ENCODE data around the gene SEMA3E. TPM values are rescaled to one million over a fixed set of nuclear protein-coding genes. Genes with fewer than 3 reads are reported as not detected.
"Not testable (repeated sequence)": the region's sequence is repeated elsewhere in the genome, so short reads cannot be mapped to it uniquely, and the experiment has no call there.

The SEMA3E gene
- total and polyA plus RNA-seq, 2 experiments from 2014 or later, result 7.0 to 14.0 TPM

GRCh38 chr7:83466187-83466923 is 182.6 kb downstream of the SEMA3E start:
- DNase-seq (ENCODE audit: low spot score), result no peak
- 89% methylated on average over 4 of the region's 4 CpGs for WGBS (ENCODE audit: low lambda C conversion rate, missing lambda C conversion rate)

GRCh38 chr7:83465643-83466042 is 183.3 kb downstream of the SEMA3E start:
- H3K27ac ChIP-seq, result no peak overlapping the region
- no peaks in the 10 kb centered on the region for H3K79me2 ChIP-seq
- H3K36me3 ChIP-seq (replicated peaks; ENCODE audit: insufficient read depth, low read depth), result no peaks in the 10 kb centered on the region
- no peak for DNase-seq (ENCODE audit: low spot score)
- H2AFZ ChIP-seq, result no peak overlapping the region
- H3K4me3 ChIP-seq, result no peak overlapping the region
- WGBS (ENCODE audit: low lambda C conversion rate, missing lambda C conversion rate), result 92% methylated on average over 4 of the region's 4 CpGs
- H3K27me3 ChIP-seq, result peaks cover 4% of the 10 kb centered on the region
- H4K20me1 ChIP-seq (ENCODE audit: insufficient read depth, poor library complexity, severe bottlenecking), result no peaks in the 10 kb centered on the region
- H3K9me2 ChIP-seq (replicated peaks; ENCODE audit: insufficient read depth), result no peaks in the 10 kb centered on the region
- H3K4me1 ChIP-seq (ENCODE audit: insufficient read depth), result no peaks in the 10 kb centered on the region
- H3K9me3 ChIP-seq (ENCODE audit: low read depth), result no peaks in the 10 kb centered on the region
- H3K4me2 ChIP-seq, result no peak overlapping the region
- no peak for TF ChIP-seq EZH2phosphoT487 (IDR thresholded peaks at IDR 0.05; ENCODE audit: low read depth, severe bottlenecking, unreplicated experiment)
- no peak for TF ChIP-seq CTCF (IDR thresholded peaks at IDR 0.05; ENCODE audit: poor library complexity)
- TF ChIP-seq EZH2 (IDR thresholded peaks at IDR 0.05; ENCODE audit: borderline replicate concordance), result no peak

More at GRCh38 chr7:83466187-83466923, 182.6 kb downstream of the SEMA3E start:
- no peak overlapping the region for H2AFZ ChIP-seq
- H3K36me3 ChIP-seq (replicated peaks; ENCODE audit: insufficient read depth, low read depth), result no peaks in the 10 kb centered on the region
- no peak overlapping the region for H3K4me3 ChIP-seq
- H3K27ac ChIP-seq, result no peak overlapping the region
- H4K20me1 ChIP-seq (ENCODE audit: insufficient read depth, poor library complexity, severe bottlenecking), result no peaks in the 10 kb centered on the region
- no peaks in the 10 kb centered on the region for H3K27me3 ChIP-seq
- H3K9me3 ChIP-seq (ENCODE audit: low read depth), result no peaks in the 10 kb centered on the region
- H3K4me1 ChIP-seq (ENCODE audit: insufficient read depth), result no peaks in the 10 kb centered on the region
- no peak overlapping the region for H3K4me2 ChIP-seq
- TF ChIP-seq EZH2 (IDR thresholded peaks at IDR 0.05; ENCODE audit: borderline replicate concordance), result no peak
- TF ChIP-seq CTCF (IDR thresholded peaks at IDR 0.05; ENCODE audit: poor library complexity), result no peak
- no peak for TF ChIP-seq EZH2phosphoT487 (IDR thresholded peaks at IDR 0.05; ENCODE audit: low read depth, severe bottlenecking, unreplicated experiment)
- H3K9me2 ChIP-seq (replicated peaks; ENCODE audit: insufficient read depth), result no peaks in the 10 kb centered on the region
- no peaks in the 10 kb centered on the region for H3K79me2 ChIP-seq

- H3K9me2 ChIP-seq (replicated peaks; ENCODE audit: insufficient read depth); H3K4me3 ChIP-seq; H3K4me1 ChIP-seq (ENCODE audit: insufficient read depth); H3K4me2 ChIP-seq; H2AFZ ChIP-seq; H3K9me3 ChIP-seq (ENCODE audit: low read depth); DNase-seq (ENCODE audit: low spot score); H3K79me2 ChIP-seq; H4K20me1 ChIP-seq (ENCODE audit: insufficient read depth, poor library complexity, severe bottlenecking); H3K27ac ChIP-seq; H3K36me3 ChIP-seq (replicated peaks; ENCODE audit: insufficient read depth, low read depth): not testable (repeated sequence)
- H3K27me3 ChIP-seq, result peaks cover 14% of the 10 kb centered on the region
- WGBS (ENCODE audit: low lambda C conversion rate, missing lambda C conversion rate), result 59% methylated on average over 15 of the region's 15 CpGs
These were observed 187.1 kb downstream of the SEMA3E start for GRCh38 chr7:83461820-83462219.

GRCh38 chr7:83459930-83460653 is 188.8 kb downstream of the SEMA3E start:
- H4K20me1 ChIP-seq (ENCODE audit: insufficient read depth, poor library complexity, severe bottlenecking); H3K36me3 ChIP-seq (replicated peaks; ENCODE audit: insufficient read depth, low read depth); H3K9me2 ChIP-seq (replicated peaks; ENCODE audit: insufficient read depth); H3K9me3 ChIP-seq (ENCODE audit: low read depth); H3K4me2 ChIP-seq; DNase-seq (ENCODE audit: low spot score); H3K4me3 ChIP-seq; H2AFZ ChIP-seq; H3K27ac ChIP-seq; H3K4me1 ChIP-seq (ENCODE audit: insufficient read depth); H3K79me2 ChIP-seq: not testable (repeated sequence)
- 23% methylated on average over 16 of the region's 18 CpGs for WGBS (ENCODE audit: low lambda C conversion rate, missing lambda C conversion rate)
- H3K27me3 ChIP-seq, result peaks cover 14% of the 10 kb centered on the region

- not testable (repeated sequence) for H3K4me1 ChIP-seq (ENCODE audit: insufficient read depth); H2AFZ ChIP-seq; H3K4me2 ChIP-seq; H3K36me3 ChIP-seq (replicated peaks; ENCODE audit: insufficient read depth, low read depth); H3K4me3 ChIP-seq; H3K79me2 ChIP-seq; H3K27ac ChIP-seq; DNase-seq (ENCODE audit: low spot score); H4K20me1 ChIP-seq (ENCODE audit: insufficient read depth, poor library complexity, severe bottlenecking); H3K9me3 ChIP-seq (ENCODE audit: low read depth); H3K9me2 ChIP-seq (replicated peaks; ENCODE audit: insufficient read depth)
- 53% methylated on average over 6 of the region's 6 CpGs for WGBS (ENCODE audit: low lambda C conversion rate, missing lambda C conversion rate)
- H3K27me3 ChIP-seq, result peaks cover 14% of the 10 kb centered on the region
These were observed 189.6 kb downstream of the SEMA3E start for GRCh38 chr7:83459101-83459929.
